HEK293 (cell line): ENCODE results near the gene UGT2B17.

ENCODE experiments used
- CTCF ChIA-PET: fragments of 350-600 bp; formaldehyde crosslinking; extraction: SDS; loops from one replicate; lab custom pipeline; 2021; ENCODE audit warnings: antibody characterized with exemption; lab: Yijun Ruan, JAX
- POLR2A ChIA-PET: fragments of 300-600 bp; formaldehyde crosslinking; extraction: SDS; loops from one replicate; lab custom pipeline; 2020; ENCODE audit warnings: antibody characterized with exemption, inconsistent platforms; lab: Yijun Ruan, JAX
- H3K27ac ChIP-seq: fragments of 200-500 bp; sonication (Bioruptor generic); 2 replicates; pipeline ENCODE4 v1.5.1; 2014; ENCODE audit warnings: low read depth, low read length, control low read depth, inconsistent platforms; ENCODE audit errors: extremely low read depth
- H3K36me3 ChIP-seq, 2 experiments: fragments of 200-500 bp in 1 of 2; sonication (Bioruptor generic) in 1 of 2; 1 replicate in 1 of 2; 2 replicates in 1 of 2; pipeline ENCODE4 v1.5.1; 2014 to 2017; ENCODE audit warnings: inconsistent platforms in 2 of 2, low read length in 2 of 2; ENCODE audit not compliant: control insufficient read depth in 2 of 2, insufficient read depth in 1 of 2
- H3K4me1 ChIP-seq: fragments of 200-500 bp; sonication (Bioruptor generic); 2 replicates; pipeline ENCODE4 v1.5.1; 2014; ENCODE audit warnings: mild to moderate bottlenecking, low read length, inconsistent platforms; ENCODE audit not compliant: control insufficient read depth, insufficient read depth
- H3K4me3 ChIP-seq: 2 replicates; pipeline ENCODE4 v1.5.1; 2011; ENCODE audit warnings: low read depth, mild to moderate bottlenecking, control low read depth, low read length, moderate library complexity
- H3K9me3 ChIP-seq: fragments of 200-500 bp; sonication (Bioruptor generic); 2 replicates; pipeline ENCODE4 v1.5.1; 2014; ENCODE audit warnings: low read depth, low read length, inconsistent platforms; ENCODE audit not compliant: control insufficient read depth, insufficient read depth
- CTCF ChIP-seq: fragments of 450-650 bp; formaldehyde crosslinking; IDR thresholded peaks from 2 replicates; pipeline ENCODE4 v1.5.1; 2016; ENCODE audit warnings: missing biosample characterization, missing genetic modification characterization
- HOXC10 ChIP-seq: sonication (generic); formaldehyde crosslinking; IDR thresholded peaks from 2 replicates; pipeline ENCODE4 v1.8.1; 2023; ENCODE audit warnings: mild to moderate bottlenecking, missing genetic modification reagents
- KLF16 ChIP-seq: fragments of 450-650 bp; formaldehyde crosslinking; IDR thresholded peaks from 2 replicates; pipeline ENCODE4 v1.5.1; 2017; ENCODE audit warnings: missing biosample characterization, missing genetic modification characterization
- KLF8 ChIP-seq: fragments of 450-650 bp; formaldehyde crosslinking; IDR thresholded peaks from 2 replicates; pipeline ENCODE4 v1.5.1; 2016; ENCODE audit warnings: missing biosample characterization, missing genetic modification characterization
- KLF9 ChIP-seq: fragments of 450-650 bp; formaldehyde crosslinking; IDR thresholded peaks from 2 replicates; pipeline ENCODE4 v1.5.1; 2016; ENCODE audit warnings: missing biosample characterization, missing genetic modification characterization, low read depth
- OVOL3 ChIP-seq: fragments of 450-650 bp; formaldehyde crosslinking; IDR thresholded peaks from 2 replicates; pipeline ENCODE4 v1.5.1; 2016; ENCODE audit warnings: missing biosample characterization, missing genetic modification characterization
- SALL2 ChIP-seq: fragments of 450-650 bp; formaldehyde crosslinking; IDR thresholded peaks from 2 replicates; pipeline ENCODE4 v1.5.0; 2017; ENCODE audit warnings: missing biosample characterization, mild to moderate bottlenecking, missing genetic modification characterization, borderline replicate concordance
- SETDB1 ChIP-seq: IDR thresholded peaks from one replicate; pipeline ENCODE4 v1.6.1; 2017; ENCODE audit warnings: mild to moderate bottlenecking, low read length, moderate library complexity, mixed read lengths; ENCODE audit not compliant: insufficient read length
- WT1 ChIP-seq: fragments of 450-650 bp; formaldehyde crosslinking; IDR thresholded peaks from 2 replicates; pipeline ENCODE4 v1.5.1; 2016; ENCODE audit warnings: missing biosample characterization, missing genetic modification characterization
- ZBTB1 ChIP-seq: fragments of 450-650 bp; formaldehyde crosslinking; IDR thresholded peaks from 2 replicates; pipeline ENCODE4 v1.5.1; 2016; ENCODE audit warnings: missing biosample characterization, missing genetic modification characterization
- ZBTB21 ChIP-seq: fragments of 450-650 bp; formaldehyde crosslinking; IDR thresholded peaks from 2 replicates; pipeline ENCODE4 v1.5.1; 2017; ENCODE audit warnings: missing biosample characterization, missing genetic modification characterization
- ZEB2 ChIP-seq: fragments of 450-650 bp; formaldehyde crosslinking; IDR thresholded peaks from 2 replicates; pipeline ENCODE4 v1.5.1; 2016; ENCODE audit warnings: missing biosample characterization, missing genetic modification characterization
- ZFP3 ChIP-seq: fragments of 450-650 bp; formaldehyde crosslinking; IDR thresholded peaks from 2 replicates; pipeline ENCODE4 v1.5.1; 2016; ENCODE audit warnings: low read depth, missing biosample characterization, missing genetic modification characterization
- ZNF138 ChIP-seq: fragments of 450-650 bp; formaldehyde crosslinking; IDR thresholded peaks from 2 replicates; pipeline ENCODE4 v1.5.1; 2016; ENCODE audit warnings: missing biosample characterization, missing genetic modification characterization, borderline replicate concordance
- ZNF140 ChIP-seq: fragments of 450-650 bp; formaldehyde crosslinking; IDR thresholded peaks from 2 replicates; pipeline ENCODE4 v1.5.1; 2016; ENCODE audit warnings: missing biosample characterization, missing genetic modification characterization
- ZNF223 ChIP-seq: fragments of 450-650 bp; formaldehyde crosslinking; IDR thresholded peaks from 2 replicates; pipeline ENCODE4 v1.5.1; 2016; ENCODE audit warnings: missing biosample characterization, missing genetic modification characterization
- ZNF23 ChIP-seq: fragments of 450-650 bp; formaldehyde crosslinking; IDR thresholded peaks from 2 replicates; pipeline ENCODE4 v1.5.1; 2016; ENCODE audit warnings: missing biosample characterization, missing genetic modification characterization, borderline replicate concordance
- ZNF248 ChIP-seq: fragments of 450-650 bp; formaldehyde crosslinking; IDR thresholded peaks from 2 replicates; pipeline ENCODE4 v1.5.1; 2017; ENCODE audit warnings: missing biosample characterization, missing genetic modification characterization
- ZNF274 ChIP-seq, 2 experiments: fragments of 200-500 bp in 1 of 2; fragments of 450-650 bp in 1 of 2; sonication (Bioruptor generic) in 1 of 2; formaldehyde crosslinking in 1 of 2; IDR thresholded peaks; 2 replicates each; pipeline versions ENCODE4 v1.5.1 to v1.6.1; 2014 to 2016; ENCODE audit warnings: borderline replicate concordance in 1 of 2, inconsistent platforms in 1 of 2, low read length in 1 of 2, missing biosample characterization in 1 of 2, missing genetic modification characterization in 1 of 2
- ZNF354C ChIP-seq: fragments of 450-650 bp; formaldehyde crosslinking; IDR thresholded peaks from 2 replicates; pipeline ENCODE4 v1.5.1; 2016; ENCODE audit warnings: missing biosample characterization, missing genetic modification characterization, low read depth, borderline replicate concordance
- ZNF416 ChIP-seq: fragments of 450-650 bp; formaldehyde crosslinking; IDR thresholded peaks from 2 replicates; pipeline ENCODE4 v1.5.1; 2016; ENCODE audit warnings: missing biosample characterization, missing genetic modification characterization
- ZNF433 ChIP-seq: fragments of 450-650 bp; formaldehyde crosslinking; IDR thresholded peaks from 2 replicates; pipeline ENCODE4 v1.5.1; 2016; ENCODE audit warnings: missing biosample characterization, missing genetic modification characterization, low read depth
- ZNF449 ChIP-seq: fragments of 450-650 bp; formaldehyde crosslinking; IDR thresholded peaks from 2 replicates; pipeline ENCODE4 v1.5.1; 2017; ENCODE audit warnings: missing biosample characterization, mild to moderate bottlenecking, missing genetic modification characterization, moderate library complexity
- ZNF501 ChIP-seq: fragments of 450-650 bp; formaldehyde crosslinking; IDR thresholded peaks from 2 replicates; pipeline ENCODE4 v1.5.1; 2016; ENCODE audit warnings: missing biosample characterization, missing genetic modification characterization
- ZNF530 ChIP-seq: fragments of 450-650 bp; formaldehyde crosslinking; IDR thresholded peaks from 2 replicates; pipeline ENCODE4 v1.5.1; 2016; ENCODE audit warnings: low read depth, missing biosample characterization, missing genetic modification characterization
- ZNF548 ChIP-seq: fragments of 450-650 bp; formaldehyde crosslinking; IDR thresholded peaks from 2 replicates; pipeline ENCODE4 v1.5.1; 2016; ENCODE audit warnings: missing biosample characterization, missing genetic modification characterization
- ZNF560 ChIP-seq: fragments of 450-650 bp; formaldehyde crosslinking; IDR thresholded peaks from 2 replicates; pipeline ENCODE4 v1.5.1; 2017; ENCODE audit warnings: missing biosample characterization, missing genetic modification characterization, borderline replicate concordance
- ZNF645 ChIP-seq: fragments of 450-650 bp; formaldehyde crosslinking; IDR thresholded peaks from 2 replicates; pipeline ENCODE4; 2016; ENCODE audit warnings: missing biosample characterization, missing genetic modification characterization
- ZNF777 ChIP-seq: fragments of 450-650 bp; formaldehyde crosslinking; IDR thresholded peaks from 2 replicates; pipeline ENCODE4 v1.5.1; 2017; ENCODE audit warnings: missing biosample characterization, missing genetic modification characterization, borderline replicate concordance
- ZNF792 ChIP-seq: fragments of 450-650 bp; formaldehyde crosslinking; IDR thresholded peaks from 2 replicates; pipeline ENCODE4 v1.5.1; 2016; ENCODE audit warnings: missing biosample characterization, missing genetic modification characterization
- TF ChIP-seq, protein P1 (sequence below): fragments of 450-650 bp; formaldehyde crosslinking; IDR thresholded peaks from 2 replicates; pipeline ENCODE4 v1.5.1; 2016; ENCODE audit warnings: missing biosample characterization, missing genetic modification characterization

The UGT2B17 gene

DNA sequence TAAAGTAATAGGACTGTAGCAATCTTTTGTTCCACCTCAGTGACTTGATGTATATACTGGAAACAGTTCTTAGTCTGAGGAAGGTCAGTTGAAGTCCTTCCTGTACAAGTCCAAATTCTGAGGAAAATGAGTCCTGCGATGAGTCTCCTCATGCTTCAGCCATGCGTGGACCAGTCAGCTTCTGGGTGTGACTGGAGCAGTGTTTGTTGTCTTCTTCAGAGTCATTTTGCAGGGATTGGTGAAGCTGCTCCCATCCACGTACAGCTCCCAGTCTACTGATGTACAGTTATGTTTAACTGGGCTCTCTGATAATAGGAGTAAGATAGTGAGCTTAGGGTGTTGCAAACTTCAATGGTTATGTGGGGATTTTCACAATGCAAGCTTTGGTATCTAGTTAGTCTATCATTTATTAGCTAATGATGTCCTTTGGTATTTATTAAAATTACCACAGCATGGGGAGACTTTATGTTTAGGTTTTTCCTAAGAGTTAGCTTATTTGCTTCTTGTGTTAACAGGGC lies 3.4 kb downstream of the UGT2B17 start:
- no peaks in the 10 kb centered on the region for H3K4me1 ChIP-seq
- H3K4me3 ChIP-seq: no peak overlapping the region
- no peaks in the 10 kb centered on the region for H3K9me3 ChIP-seq
- CTCF ChIA-PET: no interaction called here
- no peak overlapping the region for H3K27ac ChIP-seq
- no peaks in the 10 kb centered on the region for H3K36me3 ChIP-seq
- no peak for TF ChIP-seq SALL2 (tag by site-specific recombination)
- TF ChIP-seq ZNF248 (tag by site-specific recombination): no peak
- no peak for TF ChIP-seq ZNF560
- TF ChIP-seq KLF9 (tag by site-specific recombination): no peak
- TF ChIP-seq ZNF792: no peak
- TF ChIP-seq HOXC10 (CRISPR knock-in tag): no peak
- TF ChIP-seq ZNF548 (tag by site-specific recombination): no peak
- no peak for TF ChIP-seq ZNF138 (tag by site-specific recombination)
- TF ChIP-seq WT1 (tag by site-specific recombination): no peak
- no peak for TF ChIP-seq OVOL3 (tag by site-specific recombination)
- no peak for TF ChIP-seq CTCF
- TF ChIP-seq, protein P1, sequence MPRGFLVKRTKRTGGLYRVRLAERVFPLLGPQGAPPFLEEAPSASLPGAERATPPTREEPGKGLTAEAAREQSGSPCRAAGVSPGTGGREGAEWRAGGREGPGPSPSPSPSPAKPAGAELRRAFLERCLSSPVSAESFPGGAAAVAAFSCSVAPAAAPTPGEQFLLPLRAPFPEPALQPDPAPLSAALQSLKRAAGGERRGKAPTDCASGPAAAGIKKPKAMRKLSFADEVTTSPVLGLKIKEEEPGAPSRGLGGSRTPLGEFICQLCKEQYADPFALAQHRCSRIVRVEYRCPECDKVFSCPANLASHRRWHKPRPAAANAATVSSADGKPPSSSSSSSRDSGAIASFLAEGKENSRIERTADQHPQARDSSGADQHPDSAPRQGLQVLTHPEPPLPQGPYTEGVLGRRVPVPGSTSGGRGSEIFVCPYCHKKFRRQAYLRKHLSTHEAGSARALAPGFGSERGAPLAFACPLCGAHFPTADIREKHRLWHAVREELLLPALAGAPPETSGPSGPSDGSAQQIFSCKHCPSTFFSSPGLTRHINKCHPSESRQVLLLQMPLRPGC (tag by site-specific recombination): no peak
- no peak for TF ChIP-seq ZNF645 (tag by site-specific recombination)
- no peak for TF ChIP-seq ZNF777 (tag by site-specific recombination)
- no peak for TF ChIP-seq ZNF223 (tag by site-specific recombination)
- TF ChIP-seq SETDB1: no peak
- TF ChIP-seq ZNF23 (tag by site-specific recombination): no peak
- no peak for TF ChIP-seq ZBTB21 (tag by site-specific recombination)
- TF ChIP-seq ZEB2 (tag by site-specific recombination): no peak
- TF ChIP-seq, all 188 proteins: peak for 0
- POLR2A ChIA-PET: no interaction called here

DNA sequence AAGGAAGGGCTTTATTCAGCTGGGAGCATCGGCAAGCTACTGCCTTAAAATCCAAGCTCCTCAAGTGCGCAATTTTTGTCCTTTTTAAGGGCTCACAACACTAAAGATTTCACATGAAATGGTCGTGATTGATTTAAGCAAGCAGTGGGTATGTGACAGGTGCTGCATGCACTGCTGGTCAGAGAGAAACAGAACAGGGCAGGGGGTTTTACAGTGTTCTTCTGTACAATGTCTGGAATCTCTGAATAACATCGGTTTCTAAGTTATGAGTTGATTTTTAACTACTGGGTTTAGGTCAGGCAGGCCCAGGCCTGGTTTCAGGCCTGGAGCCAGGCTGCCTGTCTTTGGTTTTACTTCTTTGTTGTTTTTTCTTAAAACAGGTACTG lies 6.0 kb downstream of the UGT2B17 start:
- ChIA-PET CTCF (no interaction called here), POLR2A (no interaction called here)
- Histone ChIP-seq H3K27ac (no peak overlapping the region), H3K4me1 (no peaks in the 10 kb centered on the region), H3K4me3 (no peak overlapping the region), H3K36me3 (no peaks in the 10 kb centered on the region), H3K9me3 (no peaks in the 10 kb centered on the region)
- no peak for TF ChIP-seq ZNF433 (tag by site-specific recombination)
- no peak for TF ChIP-seq ZNF248 (tag by site-specific recombination)
- no peak for TF ChIP-seq KLF8 (tag by site-specific recombination)
- TF ChIP-seq ZNF530 (tag by site-specific recombination): no peak
- no peak for TF ChIP-seq ZNF416
- no peak for TF ChIP-seq ZNF501
- TF ChIP-seq ZBTB1: no peak
- TF ChIP-seq ZNF354C (tag by site-specific recombination): no peak
- TF ChIP-seq ZNF274 (IDR thresholded peaks at IDR 0.05; ENCODE audit: low read length): no peak
- TF ChIP-seq ZNF274 (tag by site-specific recombination; IDR thresholded peaks at IDR 0.05; ENCODE audit: borderline replicate concordance): no peak
- TF ChIP-seq ZNF140 (tag by site-specific recombination): no peak
- TF ChIP-seq KLF16: no peak
- no peak for TF ChIP-seq ZFP3 (tag by site-specific recombination)
- no peak for TF ChIP-seq ZNF449 (tag by site-specific recombination)
